Mesothelial cell of epicardium (in vitro differentiated cells): ENCODE measurements around the gene KDM4C. TPM values are rescaled to one million over a fixed set of nuclear protein-coding genes. Genes with fewer than 3 reads are reported as not detected.

Experiments used
- DNase-seq, 2 experiments: peaks; one replicate each; pipeline ENCODE4 v3.0.0; 2021; ENCODE audit warnings: low spot score in 2 of 2; ENCODE audit not compliant: unreplicated experiment in 2 of 2
- H3K27ac Mint-ChIP-seq: 2 replicates; pipeline ENCODE4 v1.8.0; 2021; ENCODE audit warnings: mixed read lengths
- H3K27me3 Mint-ChIP-seq: 2 replicates; pipeline ENCODE4 v1.8.0; 2021; ENCODE audit warnings: low read depth, mixed read lengths
- H3K36me3 Mint-ChIP-seq: 2 replicates; pipeline ENCODE4 v1.8.0; 2021; ENCODE audit warnings: mixed read lengths
- H3K4me1 Mint-ChIP-seq: 2 replicates; pipeline ENCODE4 v1.8.0; 2021; ENCODE audit warnings: mixed read lengths
- H3K4me3 Mint-ChIP-seq: 2 replicates; pipeline ENCODE4 v1.8.0; 2021; ENCODE audit warnings: mild to moderate bottlenecking, moderate library complexity, mixed read lengths
- H3K9me3 Mint-ChIP-seq: 2 replicates; pipeline ENCODE4 v1.8.0; 2021; ENCODE audit warnings: mixed read lengths
- total RNA-seq: library from RNA; stranded (reverse); gene quantifications from 3 replicates; pipeline ENCODE4 v1.2.1, GENCODE V29; 2021
- TF ChIP-seq, protein P1 (sequence below): fragments of 200-600 bp; sonication (generic); IDR thresholded peaks from one replicate; pipeline ENCODE4 v1.5.0; 2021; ENCODE audit warnings: antibody characterized with exemption; ENCODE audit not compliant: unreplicated experiment

Gene KDM4C
- total RNA-seq, 1 donor from 2014 or later = 25.4 TPM

DNA sequence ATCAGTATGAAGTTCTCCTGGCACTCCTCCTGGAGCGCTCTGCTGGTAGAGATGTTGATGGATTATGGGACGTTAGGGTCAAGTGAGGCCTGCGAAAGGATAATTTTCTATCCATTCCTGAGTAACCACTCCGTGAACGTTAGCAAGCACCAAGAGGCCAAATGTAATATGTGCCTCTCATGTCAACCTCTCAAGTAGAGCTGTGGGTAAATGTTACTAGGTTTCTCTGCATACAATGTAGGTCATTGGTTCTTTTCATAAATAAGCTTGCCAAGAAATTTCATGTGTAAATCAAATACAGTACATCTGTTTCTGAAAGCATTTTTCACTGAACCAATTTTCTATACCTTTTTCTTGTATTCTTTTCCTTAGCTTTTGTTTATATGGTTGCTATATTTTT lies 126.3 kb downstream of the KDM4C start:
- Mint-ChIP-seq H3K4me3 (no peak overlapping the region), H3K27me3 (no peaks in the 10 kb centered on the region), H3K9me3 (no peaks in the 10 kb centered on the region), H3K36me3 (peaks cover 1% of the 10 kb centered on the region), H3K4me1 (peaks cover 3% of the 10 kb centered on the region), H3K27ac (no peak overlapping the region)
- DNase-seq = no peak
- TF ChIP-seq, protein P1, sequence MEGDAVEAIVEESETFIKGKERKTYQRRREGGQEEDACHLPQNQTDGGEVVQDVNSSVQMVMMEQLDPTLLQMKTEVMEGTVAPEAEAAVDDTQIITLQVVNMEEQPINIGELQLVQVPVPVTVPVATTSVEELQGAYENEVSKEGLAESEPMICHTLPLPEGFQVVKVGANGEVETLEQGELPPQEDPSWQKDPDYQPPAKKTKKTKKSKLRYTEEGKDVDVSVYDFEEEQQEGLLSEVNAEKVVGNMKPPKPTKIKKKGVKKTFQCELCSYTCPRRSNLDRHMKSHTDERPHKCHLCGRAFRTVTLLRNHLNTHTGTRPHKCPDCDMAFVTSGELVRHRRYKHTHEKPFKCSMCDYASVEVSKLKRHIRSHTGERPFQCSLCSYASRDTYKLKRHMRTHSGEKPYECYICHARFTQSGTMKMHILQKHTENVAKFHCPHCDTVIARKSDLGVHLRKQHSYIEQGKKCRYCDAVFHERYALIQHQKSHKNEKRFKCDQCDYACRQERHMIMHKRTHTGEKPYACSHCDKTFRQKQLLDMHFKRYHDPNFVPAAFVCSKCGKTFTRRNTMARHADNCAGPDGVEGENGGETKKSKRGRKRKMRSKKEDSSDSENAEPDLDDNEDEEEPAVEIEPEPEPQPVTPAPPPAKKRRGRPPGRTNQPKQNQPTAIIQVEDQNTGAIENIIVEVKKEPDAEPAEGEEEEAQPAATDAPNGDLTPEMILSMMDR = no peak

DNA sequence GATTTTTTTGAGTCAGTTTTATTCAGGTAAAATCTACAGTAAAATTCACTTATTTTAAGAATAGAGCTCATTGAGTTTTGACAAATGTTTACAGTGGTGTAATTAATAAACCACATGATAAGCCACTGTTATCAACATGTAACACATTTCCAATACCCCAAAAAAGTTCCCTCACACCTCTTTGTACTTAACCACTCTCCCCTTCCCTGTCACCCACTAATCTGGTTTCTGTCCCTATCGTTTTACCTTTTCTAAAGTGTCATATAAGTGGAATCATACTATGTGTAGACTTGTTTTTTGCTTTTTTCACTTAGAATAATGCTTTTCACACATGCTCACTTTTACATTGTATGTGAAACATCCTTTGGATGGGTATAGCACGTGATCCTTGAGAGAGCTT lies 127.2 kb downstream of the KDM4C start:
- Mint-ChIP-seq H3K27me3 (no peaks in the 10 kb centered on the region), H3K4me1 (peaks cover 3% of the 10 kb centered on the region), H3K36me3 (peaks cover 1% of the 10 kb centered on the region), H3K9me3 (no peaks in the 10 kb centered on the region), H3K27ac (no peak overlapping the region), H3K4me3 (no peak overlapping the region)
- DNase-seq = no peak
- TF ChIP-seq, protein P1 = no peak

DNA sequence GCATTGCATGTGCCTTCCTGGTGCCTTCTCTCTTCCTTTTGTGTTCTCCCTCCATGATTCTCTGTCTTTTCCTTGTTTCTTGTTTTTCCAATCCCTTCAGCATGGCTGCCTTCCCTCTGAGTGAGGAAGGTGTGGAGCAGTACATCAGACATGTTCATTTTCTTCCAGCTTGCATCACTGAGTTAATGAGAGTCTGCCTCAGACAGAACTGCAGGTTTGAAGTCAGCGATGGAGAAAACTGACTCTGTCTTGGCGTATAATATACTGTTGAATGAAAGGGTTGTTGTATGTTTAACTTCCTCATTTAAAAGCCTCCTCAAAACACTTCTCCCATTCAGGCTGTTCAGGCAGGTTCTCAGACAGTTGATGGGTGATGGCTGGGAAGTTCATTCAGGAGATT lies 129.3 kb downstream of the KDM4C start:
- Mint-ChIP-seq H3K36me3 (peaks cover 1% of the 10 kb centered on the region), H3K27ac (no peak overlapping the region), H3K27me3 (no peaks in the 10 kb centered on the region), H3K9me3 (no peaks in the 10 kb centered on the region), H3K4me1 (peaks cover 3% of the 10 kb centered on the region), H3K4me3 (no peak overlapping the region)
- TF ChIP-seq, protein P1 = no peak
- DNase-seq = no peak

DNA sequence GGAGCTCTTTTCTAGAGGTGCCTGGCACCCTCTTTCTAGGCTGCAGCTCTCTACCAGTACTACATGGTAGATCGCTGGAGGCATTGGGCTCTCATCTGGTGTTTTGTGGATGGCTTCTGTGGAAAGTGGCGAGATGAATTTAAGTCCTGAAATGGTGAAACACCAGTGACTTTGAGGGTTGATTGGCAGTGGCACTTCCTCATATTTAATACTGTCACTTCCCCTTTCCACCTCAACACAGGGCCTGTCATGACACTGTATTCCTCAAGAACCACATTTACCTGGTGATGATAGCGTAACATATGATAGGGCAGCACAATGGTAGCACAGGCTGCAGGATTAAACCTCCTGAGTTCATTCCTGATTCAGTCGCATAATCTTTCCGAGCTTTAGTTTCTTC lies 132.1 kb downstream of the KDM4C start:
- TF ChIP-seq, protein P1 = no peak
- no peaks in the 10 kb centered on the region for H3K9me3 Mint-ChIP-seq
- DNase-seq = no peak
- peaks cover 7% of the 10 kb centered on the region for H3K36me3 Mint-ChIP-seq
- H3K27me3 Mint-ChIP-seq = no peaks in the 10 kb centered on the region
- H3K4me3 Mint-ChIP-seq = no peak overlapping the region
- peaks cover 2% of the 10 kb centered on the region for H3K4me1 Mint-ChIP-seq
- H3K27ac Mint-ChIP-seq = no peak overlapping the region

DNA sequence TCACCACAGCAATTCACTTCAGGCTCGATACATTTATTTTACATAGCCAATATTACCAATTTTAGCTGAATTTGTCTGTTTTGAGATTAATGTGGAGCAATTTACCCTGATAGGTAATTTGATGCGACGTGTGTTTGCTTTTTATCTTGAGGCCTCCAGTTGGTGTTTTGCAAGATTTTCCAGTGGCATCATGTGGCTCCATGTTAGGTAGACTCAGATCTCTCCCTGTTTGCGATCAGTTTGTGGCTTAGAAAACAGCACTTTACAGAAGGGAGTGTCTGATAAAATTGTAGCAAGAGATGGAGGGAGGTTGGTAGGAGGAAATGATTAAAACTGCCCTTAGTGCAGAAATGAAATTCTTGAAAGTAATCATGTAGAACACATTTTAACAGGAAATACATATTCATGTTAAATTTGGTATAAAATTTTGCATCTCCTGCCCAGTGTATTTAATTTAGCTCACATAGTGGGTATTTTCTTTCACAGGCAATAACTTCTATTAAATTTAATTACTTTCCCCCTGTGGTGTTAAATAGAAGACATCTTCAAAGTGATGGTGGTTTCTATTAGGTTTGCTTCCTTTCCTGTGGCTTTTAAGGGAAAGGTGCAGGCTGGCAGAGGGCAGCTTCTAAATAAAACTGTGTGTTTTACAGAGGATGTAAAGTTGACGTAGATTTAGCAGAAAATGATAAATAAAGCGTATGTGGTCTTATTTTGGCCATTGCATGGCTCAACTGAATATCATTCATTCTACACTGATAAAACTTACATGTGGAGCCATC lies 135.8 kb downstream of the KDM4C start:
- H3K4me1 Mint-ChIP-seq = peaks cover 17% of the 10 kb centered on the region
- H3K36me3 Mint-ChIP-seq = peaks cover 12% of the 10 kb centered on the region
- no peak overlapping the region for H3K27ac Mint-ChIP-seq
- H3K27me3 Mint-ChIP-seq = no peaks in the 10 kb centered on the region
- no peak for DNase-seq
- no peak overlapping the region for H3K4me3 Mint-ChIP-seq
- H3K9me3 Mint-ChIP-seq = peaks cover 5% of the 10 kb centered on the region
- TF ChIP-seq, protein P1 = no peak
